ENCODE data around the gene MTA3.

- TF ChIP-seq CTCF (IDR thresholded peaks at IDR 0.05) (no peak), POLR2A (IDR thresholded peaks at IDR 0.05) (no peak)
Measured at GRCh38 chr2:42756150-42756775, 187.8 kb downstream of the MTA3 start.
